ENCODE measurements around the gene LHFPL2.
"Not testable (repeated sequence)": the region's sequence is repeated elsewhere in the genome, so short reads cannot be mapped to it uniquely, and the experiment has no call there.

The LHFPL2 gene

GRCh38 chr5:78691084-78691960, 42.8 kb upstream of the LHFPL2 start:
- Histone ChIP-seq H3F3A (ENCODE audit: control insufficient read depth, insufficient read depth) (no peaks in the 10 kb centered on the region), H3K36me3 (ENCODE audit: control insufficient read depth, low read length) (no peaks in the 10 kb centered on the region), H3K27ac (ENCODE audit: low read depth, low read length) (no peak overlapping the region), H4K20me1 (ENCODE audit: control insufficient read depth, insufficient read depth, low read depth, low read length) (no peaks in the 10 kb centered on the region), H3K27me3 (ENCODE audit: control insufficient read depth, low read length) (no peaks in the 10 kb centered on the region), H3K4me3 (ENCODE audit: low read length) (no peak overlapping the region), H3K4me2 (ENCODE audit: low read length) (no peak overlapping the region), H3K9me3 (ENCODE audit: control insufficient read depth, insufficient read depth, low read length) (no peaks in the 10 kb centered on the region), H3K9me2 (replicated peaks; ENCODE audit: control insufficient read depth, low read length) (no peaks in the 10 kb centered on the region), H3K79me2 (ENCODE audit: control insufficient read depth, low read length) (no peaks in the 10 kb centered on the region), H3K4me1 (ENCODE audit: control insufficient read depth, low read length) (peaks cover 11% of the 10 kb centered on the region)
- no peak for TF ChIP-seq EZH2phosphoT487 (IDR thresholded peaks at IDR 0.05; ENCODE audit: borderline replicate concordance, low read length)
- TF ChIP-seq CTCF (IDR thresholded peaks at IDR 0.05; ENCODE audit: low read depth, low read length, poor library complexity, severe bottlenecking), result no peak

- Histone ChIP-seq H3F3A (ENCODE audit: control insufficient read depth, insufficient read depth) (no peaks in the 10 kb centered on the region), H3K36me3 (ENCODE audit: control insufficient read depth, low read length) (no peaks in the 10 kb centered on the region), H4K20me1 (ENCODE audit: control insufficient read depth, insufficient read depth, low read depth, low read length) (no peaks in the 10 kb centered on the region), H3K4me3 (ENCODE audit: low read length) (no peak overlapping the region), H3K4me1 (ENCODE audit: control insufficient read depth, low read length) (peaks cover 11% of the 10 kb centered on the region), H3K79me2 (ENCODE audit: control insufficient read depth, low read length) (no peaks in the 10 kb centered on the region), H3K27ac (ENCODE audit: low read depth, low read length) (no peak overlapping the region), H3K4me2 (ENCODE audit: low read length) (no peak overlapping the region), H3K27me3 (ENCODE audit: control insufficient read depth, low read length) (no peaks in the 10 kb centered on the region), H3K9me2 (replicated peaks; ENCODE audit: control insufficient read depth, low read length) (no peaks in the 10 kb centered on the region), H3K9me3 (ENCODE audit: control insufficient read depth, insufficient read depth, low read length) (no peaks in the 10 kb centered on the region)
- no peak for TF ChIP-seq CTCF (IDR thresholded peaks at IDR 0.05; ENCODE audit: low read depth, low read length, poor library complexity, severe bottlenecking)
- TF ChIP-seq EZH2phosphoT487 (IDR thresholded peaks at IDR 0.05; ENCODE audit: borderline replicate concordance, low read length), result no peak
These were observed 41.8 kb upstream of the LHFPL2 start for GRCh38 chr5:78690253-78690972.

GRCh38 chr5:78689540-78690252, 41.1 kb upstream of the LHFPL2 start:
- H3K27me3 ChIP-seq (ENCODE audit: control insufficient read depth, low read length), result no peaks in the 10 kb centered on the region
- no peak overlapping the region for H3K4me2 ChIP-seq (ENCODE audit: low read length)
- H3K4me1 ChIP-seq (ENCODE audit: control insufficient read depth, low read length), result peaks cover 11% of the 10 kb centered on the region
- no peaks in the 10 kb centered on the region for H3K9me2 ChIP-seq (replicated peaks; ENCODE audit: control insufficient read depth, low read length)
- H4K20me1 ChIP-seq (ENCODE audit: control insufficient read depth, insufficient read depth, low read depth, low read length), result no peaks in the 10 kb centered on the region
- no peak overlapping the region for H3K4me3 ChIP-seq (ENCODE audit: low read length)
- no peaks in the 10 kb centered on the region for H3K79me2 ChIP-seq (ENCODE audit: control insufficient read depth, low read length)
- TF ChIP-seq EZH2phosphoT487 (IDR thresholded peaks at IDR 0.05; ENCODE audit: borderline replicate concordance, low read length) (no peak), CTCF (IDR thresholded peaks at IDR 0.05; ENCODE audit: low read depth, low read length, poor library complexity, severe bottlenecking) (no peak)
- no peaks in the 10 kb centered on the region for H3K9me3 ChIP-seq (ENCODE audit: control insufficient read depth, insufficient read depth, low read length)
- no peak overlapping the region for H3K27ac ChIP-seq (ENCODE audit: low read depth, low read length)
- H3K36me3 ChIP-seq (ENCODE audit: control insufficient read depth, low read length), result no peaks in the 10 kb centered on the region
- H3F3A ChIP-seq (ENCODE audit: control insufficient read depth, insufficient read depth), result no peaks in the 10 kb centered on the region

- not testable (repeated sequence) for H3K9me3 ChIP-seq (ENCODE audit: control insufficient read depth, insufficient read depth, low read length); H3K4me2 ChIP-seq (ENCODE audit: low read length); H3K27me3 ChIP-seq (ENCODE audit: control insufficient read depth, low read length); H3K79me2 ChIP-seq (ENCODE audit: control insufficient read depth, low read length); H3K36me3 ChIP-seq (ENCODE audit: control insufficient read depth, low read length); H4K20me1 ChIP-seq (ENCODE audit: control insufficient read depth, insufficient read depth, low read depth, low read length); H3K4me3 ChIP-seq (ENCODE audit: low read length); H3K27ac ChIP-seq (ENCODE audit: low read depth, low read length); H3F3A ChIP-seq (ENCODE audit: control insufficient read depth, insufficient read depth); H3K9me2 ChIP-seq (replicated peaks; ENCODE audit: control insufficient read depth, low read length)
- H3K4me1 ChIP-seq (ENCODE audit: control insufficient read depth, low read length), result peaks cover 11% of the 10 kb centered on the region
These were observed 38.9 kb upstream of the LHFPL2 start for GRCh38 chr5:78687514-78687913.

- not testable (repeated sequence) for H3K36me3 ChIP-seq (ENCODE audit: control insufficient read depth, low read length); H3K9me3 ChIP-seq (ENCODE audit: control insufficient read depth, insufficient read depth, low read length); H3F3A ChIP-seq (ENCODE audit: control insufficient read depth, insufficient read depth)
These were observed 35.3 kb upstream of the LHFPL2 start for GRCh38 chr5:78683905-78684304.

More at GRCh38 chr5:78683905-78684304, 35.3 kb upstream of the LHFPL2 start:
- not testable (repeated sequence) for H3K4me2 ChIP-seq (ENCODE audit: low read length); H3K27me3 ChIP-seq (ENCODE audit: control insufficient read depth, low read length); H3K79me2 ChIP-seq (ENCODE audit: control insufficient read depth, low read length); H3K9me2 ChIP-seq (replicated peaks; ENCODE audit: control insufficient read depth, low read length); H3K4me3 ChIP-seq (ENCODE audit: low read length); H3K4me1 ChIP-seq (ENCODE audit: control insufficient read depth, low read length); H3K27ac ChIP-seq (ENCODE audit: low read depth, low read length); H4K20me1 ChIP-seq (ENCODE audit: control insufficient read depth, insufficient read depth, low read depth, low read length)
